Cardiac fibroblast (primary cell): ENCODE data around the gene CRACR2B.

Experiments used
- DNase-seq, 2 donors: peaks; one replicate each; pipeline versions ENCODE4 v3.0.0 to v3.0.0-alpha.2; 2010; ENCODE audit warnings: low read depth in 2 of 2
- H3K4me3 ChIP-seq, 2 donors: replicated peaks in 1 of 2; 1 replicate in 1 of 2; 2 replicates in 1 of 2; pipeline ENCODE4 v1.5.1; 2011; ENCODE audit warnings: low read depth in 2 of 2, low read length in 2 of 2, mild to moderate bottlenecking in 2 of 2, moderate library complexity in 1 of 2
- CTCF ChIP-seq: IDR thresholded peaks from one replicate; pipeline ENCODE4 v1.5.1; 2011; ENCODE audit warnings: low read depth, mild to moderate bottlenecking, low read length, inconsistent platforms

Gene CRACR2B

GRCh38 chr11:847876-848275, 20.2 kb downstream of the CRACR2B start:
- no peak for TF ChIP-seq CTCF
- DNase-seq: no peak
- no peak overlapping the region for H3K4me3 ChIP-seq

- DNase-seq: peak in 1 of 2 donors; percentile 54
- H3K4me3 ChIP-seq: no peak overlapping the region
- TF ChIP-seq CTCF: peak; percentile 96
Measured at GRCh38 chr11:848380-848931, 20.7 kb downstream of the CRACR2B start.

GRCh38 chr11:849104-849824, 21.5 kb downstream of the CRACR2B start:
- DNase-seq: no peak
- H3K4me3 ChIP-seq: peak overlapping the region in 1 of 2 donors; percentile 41
- TF ChIP-seq CTCF: no peak

GRCh38 chr11:849951-850774, 22.4 kb downstream of the CRACR2B start:
- no peak for TF ChIP-seq CTCF
- H3K4me3 ChIP-seq: peak overlapping the region in 1 of 2 donors; percentile 47
- no peak for DNase-seq

GRCh38 chr11:850775-851763, 23.4 kb downstream of the CRACR2B start:
- DNase-seq: no peak
- TF ChIP-seq CTCF: no peak
- H3K4me3 ChIP-seq: peak overlapping the region in 1 of 2 donors; percentile 47

GRCh38 chr11:852762-853161, 25.0 kb downstream of the CRACR2B start:
- H3K4me3 ChIP-seq: no peak overlapping the region
- no peak for DNase-seq
- no peak for TF ChIP-seq CTCF
